ENCODE results near the gene MAPKBP1.
"Not testable (repeated sequence)": the region's sequence is repeated elsewhere in the genome, so short reads cannot be mapped to it uniquely, and the experiment has no call there.

Gene MAPKBP1

GRCh38 chr15:41774062-41774881 is at the start of gene MAPKBP1:
Gene MAPKBP1 (plus strand): TSS chr15:41774484. CDS start chr15:41775276, 792 bp downstream.
- peak; percentile 70 for DNase-seq (ENCODE audit: low spot score)

GRCh38 chr15:41727143-41727542 is 47.1 kb upstream of the MAPKBP1 start:
- DNase-seq (ENCODE audit: low spot score), result no peak

- not testable (repeated sequence) for DNase-seq (ENCODE audit: low spot score)
Measured at GRCh38 chr15:41728061-41728460, 46.2 kb upstream of the MAPKBP1 start.

- DNase-seq (ENCODE audit: low spot score), result no peak
Measured at GRCh38 chr15:41730543-41730942, 43.7 kb upstream of the MAPKBP1 start.

GRCh38 chr15:41732483-41732882 is 41.8 kb upstream of the MAPKBP1 start:
- DNase-seq (ENCODE audit: low spot score), result no peak

GRCh38 chr15:41734079-41734478 is 40.2 kb upstream of the MAPKBP1 start:
- DNase-seq (ENCODE audit: low spot score), result no peak

GRCh38 chr15:41735046-41735445 is 39.2 kb upstream of the MAPKBP1 start:
- DNase-seq (ENCODE audit: low spot score), result no peak

GRCh38 chr15:41735492-41735891 is 38.8 kb upstream of the MAPKBP1 start:
- not testable (repeated sequence) for DNase-seq (ENCODE audit: low spot score)

GRCh38 chr15:41746802-41747201 is 27.5 kb upstream of the MAPKBP1 start:
- DNase-seq (ENCODE audit: low spot score), result no peak

GRCh38 chr15:41756198-41756597 is 18.1 kb upstream of the MAPKBP1 start:
- no peak for DNase-seq (ENCODE audit: low spot score)

GRCh38 chr15:41772720-41773331 is 1.5 kb upstream of the MAPKBP1 start:
- DNase-seq (ENCODE audit: low spot score), result peak; percentile 37

- DNase-seq (ENCODE audit: low spot score), result no peak
Measured at GRCh38 chr15:41773332-41773728, 954 bp upstream of the MAPKBP1 start.

- no peak for DNase-seq (ENCODE audit: low spot score)
Measured at GRCh38 chr15:41773729-41774061, 589 bp upstream of the MAPKBP1 start.

GRCh38 chr15:41774882-41775417 is 666 bp downstream of the MAPKBP1 start:
- no peak for DNase-seq (ENCODE audit: low spot score)

- DNase-seq (ENCODE audit: low spot score), result no peak
Measured at GRCh38 chr15:41775651-41776050, 1.4 kb downstream of the MAPKBP1 start.

- no peak for DNase-seq (ENCODE audit: low spot score)
Measured at GRCh38 chr15:41777421-41777973, 3.2 kb downstream of the MAPKBP1 start.

GRCh38 chr15:41778521-41778920 is 4.2 kb downstream of the MAPKBP1 start:
- no peak for DNase-seq (ENCODE audit: low spot score)

GRCh38 chr15:41779662-41780157 is 5.4 kb downstream of the MAPKBP1 start:
- no peak for DNase-seq (ENCODE audit: low spot score)

GRCh38 chr15:41780266-41780665 is 6.0 kb downstream of the MAPKBP1 start:
- no peak for DNase-seq (ENCODE audit: low spot score)

- no peak for DNase-seq (ENCODE audit: low spot score)
Measured at GRCh38 chr15:41780727-41781126, 6.4 kb downstream of the MAPKBP1 start.

- no peak for DNase-seq (ENCODE audit: low spot score)
Measured at GRCh38 chr15:41782371-41783282, 8.3 kb downstream of the MAPKBP1 start.

- no peak for DNase-seq (ENCODE audit: low spot score)
Measured at GRCh38 chr15:41783296-41783695, 9.0 kb downstream of the MAPKBP1 start.
